HepG2 (cell line): ENCODE results near the gene CCDC142. TPM values are rescaled to one million over a fixed set of nuclear protein-coding genes. Genes with fewer than 3 reads are reported as not detected.
A peak's percentile ranks its signal among the peaks of the same experiment; 100 is the strongest.

Experiments used
- AHDC1 ChIP-seq: sonication (generic); formaldehyde crosslinking; IDR thresholded peaks from 2 replicates; pipeline ENCODE4 v1.5.1; 2020; ENCODE audit warnings: mild to moderate bottlenecking, missing genetic modification reagents, borderline replicate concordance
- EED ChIP-seq: sonication (generic); formaldehyde crosslinking; IDR thresholded peaks from 2 replicates; pipeline ENCODE4 v1.5.0; 2020; ENCODE audit warnings: mild to moderate bottlenecking, missing genetic modification reagents
- MAFG ChIP-seq: sonication (generic); formaldehyde crosslinking; IDR thresholded peaks from 2 replicates; pipeline ENCODE4 v1.5.1; 2020; ENCODE audit warnings: mild to moderate bottlenecking, missing genetic modification reagents
- NFKB2 ChIP-seq: sonication (generic); formaldehyde crosslinking; IDR thresholded peaks from 2 replicates; pipeline ENCODE4 v1.4.0; 2020; ENCODE audit warnings: missing genetic modification reagents, borderline replicate concordance
- PHB2 ChIP-seq: fragments of 450-650 bp; IDR thresholded peaks from 2 replicates; pipeline ENCODE4 v1.6.1; 2018; ENCODE audit not compliant: partially characterized antibody
- RAD21 ChIP-seq: fragments of 450-650 bp; formaldehyde crosslinking; IDR thresholded peaks from 2 replicates; pipeline ENCODE4 v1.5.0; 2020; ENCODE audit warnings: mild to moderate bottlenecking
- SMAD9 ChIP-seq: sonication (generic); formaldehyde crosslinking; IDR thresholded peaks from 2 replicates; pipeline ENCODE4 v1.5.1; 2020; ENCODE audit warnings: mild to moderate bottlenecking, missing genetic modification reagents
- TAF1 ChIP-seq: sonication (generic); formaldehyde crosslinking; IDR thresholded peaks from 2 replicates; pipeline ENCODE4 v1.4.0; 2020; ENCODE audit warnings: missing genetic modification reagents
- TAF15 ChIP-seq: fragments of 200-400 bp; formaldehyde crosslinking; IDR thresholded peaks from one replicate; pipeline ENCODE4 v1.6.1; 2018; ENCODE audit warnings: mild to moderate bottlenecking, low read depth, low read length; ENCODE audit not compliant: poor library complexity, severe bottlenecking
- THRA ChIP-seq: sonication (generic); formaldehyde crosslinking; IDR thresholded peaks from 2 replicates; pipeline ENCODE4 v1.4.0; 2020; ENCODE audit warnings: missing genetic modification reagents, borderline replicate concordance
- TRAFD1 ChIP-seq: sonication (generic); formaldehyde crosslinking; IDR thresholded peaks from 2 replicates; pipeline ENCODE4 v1.5.1; 2020; ENCODE audit warnings: missing genetic modification reagents, mild to moderate bottlenecking, borderline replicate concordance
- XRCC5 ChIP-seq: fragments of 200-400 bp; formaldehyde crosslinking; optimal IDR thresholded peaks from 2 replicates; pipeline ENCODE3; 2017; ENCODE audit warnings: mild to moderate bottlenecking, low read length
- ZNF350 ChIP-seq: sonication (generic); formaldehyde crosslinking; IDR thresholded peaks from 2 replicates; pipeline ENCODE4 v1.4.0; 2020; ENCODE audit warnings: mild to moderate bottlenecking, low read depth, missing genetic modification reagents, borderline replicate concordance
- ZSCAN31 ChIP-seq: sonication (generic); formaldehyde crosslinking; IDR thresholded peaks from 2 replicates; pipeline ENCODE4 v1.5.0; 2020; ENCODE audit warnings: low read depth, mild to moderate bottlenecking, missing genetic modification reagents
- polyA plus RNA-seq, 8 experiments: library from polyadenylated mRNA; depleted of rRNA in 3 of 8; stranded (reverse) in 7 of 8; unstranded in 1 of 8; fragments of >200 nt; fragmentation: Illumina TruSeq in 4 of 8; extraction: Trizol in 4 of 8; gene quantifications; 2 replicates each; pipeline versions ENCODE4 v1.2.1 to v1.2.3, GENCODE V29; 2011 to 2016; ENCODE audit warnings: low read depth in 4 of 8, missing spikeins in 1 of 8, mixed read lengths in 1 of 8; ENCODE audit not compliant: insufficient read depth in 1 of 8
- total RNA-seq, 5 experiments: library from RNA; depleted of rRNA; stranded (reverse); fragments of >200 nt; fragmentation: Illumina TruSeq; extraction: Trizol; gene quantifications; 2 replicates each; pipeline ENCODE4 v1.2.3, GENCODE V29; 2016; ENCODE audit warnings: low read depth in 1 of 5
- TF ChIP-seq, protein P1 (sequence below): sonication (generic); formaldehyde crosslinking; conservative IDR thresholded peaks from 2 replicates; pipeline ENCODE4 v1.4.0; 2020; ENCODE audit warnings: missing genetic modification reagents
- TF ChIP-seq, protein P2 (sequence below): sonication (generic); formaldehyde crosslinking; IDR thresholded peaks from 2 replicates; pipeline ENCODE4 v1.5.1; 2020; ENCODE audit warnings: missing genetic modification reagents, mild to moderate bottlenecking, borderline replicate concordance

CCDC142 gene
- total and polyA plus RNA-seq, 2 of the 13 experiments (the other 11 are each of a cell fraction or from before 2014, with no cell fraction given), result 14.7 to 30.4 TPM

GRCh38 chr2:74507926-74508520, 25.2 kb upstream of the CCDC142 start (continued):
- TF ChIP-seq TRAFD1, result no peak
- peak; percentile 26; the same call in 1 of the 2 replicates for TF ChIP-seq EED (CRISPR knock-in tag)
- TF ChIP-seq, protein P1, sequence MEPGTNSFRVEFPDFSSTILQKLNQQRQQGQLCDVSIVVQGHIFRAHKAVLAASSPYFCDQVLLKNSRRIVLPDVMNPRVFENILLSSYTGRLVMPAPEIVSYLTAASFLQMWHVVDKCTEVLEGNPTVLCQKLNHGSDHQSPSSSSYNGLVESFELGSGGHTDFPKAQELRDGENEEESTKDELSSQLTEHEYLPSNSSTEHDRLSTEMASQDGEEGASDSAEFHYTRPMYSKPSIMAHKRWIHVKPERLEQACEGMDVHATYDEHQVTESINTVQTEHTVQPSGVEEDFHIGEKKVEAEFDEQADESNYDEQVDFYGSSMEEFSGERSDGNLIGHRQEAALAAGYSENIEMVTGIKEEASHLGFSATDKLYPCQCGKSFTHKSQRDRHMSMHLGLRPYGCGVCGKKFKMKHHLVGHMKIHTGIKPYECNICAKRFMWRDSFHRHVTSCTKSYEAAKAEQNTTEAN (CRISPR knock-in tag), result no peak; the same call in 1 of the 2 replicates
- TF ChIP-seq ZSCAN31 (CRISPR knock-in tag), result no peak
- TF ChIP-seq XRCC5, result no peak
- no peak for TF ChIP-seq AHDC1 (CRISPR knock-in tag)
- 0 out of 2 replicates have a peak, but pooled peaks have one; percentile 10 for TF ChIP-seq SMAD9 (CRISPR knock-in tag)
- TF ChIP-seq ZNF350 (CRISPR knock-in tag), result no peak; the same call in 1 of the 2 replicates
- no peak for TF ChIP-seq RAD21 (CRISPR knock-in tag)
- TF ChIP-seq, protein P2, sequence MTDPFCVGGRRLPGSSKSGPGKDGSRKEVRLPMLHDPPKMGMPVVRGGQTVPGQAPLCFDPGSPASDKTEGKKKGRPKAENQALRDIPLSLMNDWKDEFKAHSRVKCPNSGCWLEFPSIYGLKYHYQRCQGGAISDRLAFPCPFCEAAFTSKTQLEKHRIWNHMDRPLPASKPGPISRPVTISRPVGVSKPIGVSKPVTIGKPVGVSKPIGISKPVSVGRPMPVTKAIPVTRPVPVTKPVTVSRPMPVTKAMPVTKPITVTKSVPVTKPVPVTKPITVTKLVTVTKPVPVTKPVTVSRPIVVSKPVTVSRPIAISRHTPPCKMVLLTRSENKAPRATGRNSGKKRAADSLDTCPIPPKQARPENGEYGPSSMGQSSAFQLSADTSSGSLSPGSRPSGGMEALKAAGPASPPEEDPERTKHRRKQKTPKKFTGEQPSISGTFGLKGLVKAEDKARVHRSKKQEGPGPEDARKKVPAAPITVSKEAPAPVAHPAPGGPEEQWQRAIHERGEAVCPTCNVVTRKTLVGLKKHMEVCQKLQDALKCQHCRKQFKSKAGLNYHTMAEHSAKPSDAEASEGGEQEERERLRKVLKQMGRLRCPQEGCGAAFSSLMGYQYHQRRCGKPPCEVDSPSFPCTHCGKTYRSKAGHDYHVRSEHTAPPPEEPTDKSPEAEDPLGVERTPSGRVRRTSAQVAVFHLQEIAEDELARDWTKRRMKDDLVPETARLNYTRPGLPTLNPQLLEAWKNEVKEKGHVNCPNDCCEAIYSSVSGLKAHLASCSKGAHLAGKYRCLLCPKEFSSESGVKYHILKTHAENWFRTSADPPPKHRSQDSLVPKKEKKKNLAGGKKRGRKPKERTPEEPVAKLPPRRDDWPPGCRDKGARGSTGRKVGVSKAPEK (CRISPR knock-in tag), result no peak
- no peak for TF ChIP-seq THRA (CRISPR knock-in tag)
- TF ChIP-seq PHB2, result no peak
- TF ChIP-seq TAF15, result peak; percentile 88
- TF ChIP-seq MAFG (CRISPR knock-in tag), result no peak
- TF ChIP-seq TAF1, result no peak
- TF ChIP-seq NFKB2 (CRISPR knock-in tag), result no peak
